HG02623 (cell line): ENCODE measurements around the gene HIGD1B.

Experiments
- ATAC-seq: cut with Tn5 transposase; IDR thresholded peaks from one replicate; pipeline ENCODE4 v1.9.1; 2021; ENCODE audit warnings: moderate library complexity; ENCODE audit not compliant: unreplicated experiment

Gene HIGD1B

DNA sequence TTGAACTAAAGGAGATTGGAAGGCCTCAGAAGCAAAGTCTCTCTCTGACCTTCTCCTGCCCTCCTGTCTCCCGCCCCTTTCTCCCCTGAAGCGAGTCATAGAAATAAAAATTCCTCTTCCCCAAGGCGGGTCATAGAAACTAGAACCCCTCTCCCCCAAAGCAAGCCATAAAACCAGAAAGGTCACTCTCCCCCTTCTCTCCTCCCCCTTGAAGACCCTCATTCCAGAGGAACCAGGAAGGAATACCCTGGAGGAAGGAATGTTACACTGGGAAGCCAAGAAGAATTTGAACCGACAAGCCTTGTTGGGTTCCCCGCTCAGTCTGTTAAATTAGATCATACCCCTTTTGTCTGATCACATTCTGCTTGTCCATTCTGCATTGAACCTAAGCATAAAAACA, 14.9 kb upstream of the HIGD1B start:
- no peak for ATAC-seq

DNA sequence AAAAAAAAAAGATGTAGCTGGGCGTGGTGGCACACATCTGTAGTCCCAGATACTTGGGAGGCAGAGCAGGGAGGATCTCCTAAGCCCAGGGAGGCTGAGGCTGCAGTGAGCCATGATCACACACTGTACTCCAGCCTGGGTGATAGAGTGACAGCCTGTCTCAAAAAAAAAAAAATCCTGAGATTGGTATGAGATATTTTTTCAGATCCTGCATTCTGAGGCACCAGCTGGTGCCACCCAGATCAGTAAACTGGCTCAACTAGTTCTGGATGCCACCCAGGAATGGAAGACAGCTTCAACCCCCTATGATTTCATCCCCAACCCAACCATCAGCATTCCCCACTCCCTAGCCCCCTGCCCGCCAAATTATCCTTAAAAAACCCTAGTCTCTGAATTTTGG, 10.5 kb upstream of the HIGD1B start:
- ATAC-seq = no peak

- no peak for ATAC-seq
Measured at GRCh38 chr17:44840274-44840673, 7.4 kb upstream of the HIGD1B start.

DNA sequence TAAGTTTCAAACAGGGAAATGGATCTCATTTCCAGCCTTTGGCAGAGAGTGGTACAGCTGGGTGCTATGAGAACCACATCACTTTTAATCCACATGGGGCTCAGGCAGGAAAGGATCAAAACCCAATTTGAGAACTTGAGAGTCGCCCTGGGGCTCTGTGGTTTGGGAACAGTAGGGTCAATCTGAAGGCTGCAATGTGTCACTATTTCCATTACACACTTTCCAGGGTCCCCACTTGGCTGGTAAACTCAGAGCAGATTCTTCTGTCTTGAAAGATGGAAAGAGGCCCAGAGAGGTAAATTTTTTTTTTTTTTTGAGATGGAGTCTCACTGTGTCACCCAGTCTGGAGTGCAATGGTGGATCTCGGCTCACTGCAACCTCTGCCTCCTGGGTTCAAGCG, 6.7 kb upstream of the HIGD1B start:
- ATAC-seq = no peak

- ATAC-seq = no peak
Measured at GRCh38 chr17:44842748-44843147, 4.9 kb upstream of the HIGD1B start.

DNA sequence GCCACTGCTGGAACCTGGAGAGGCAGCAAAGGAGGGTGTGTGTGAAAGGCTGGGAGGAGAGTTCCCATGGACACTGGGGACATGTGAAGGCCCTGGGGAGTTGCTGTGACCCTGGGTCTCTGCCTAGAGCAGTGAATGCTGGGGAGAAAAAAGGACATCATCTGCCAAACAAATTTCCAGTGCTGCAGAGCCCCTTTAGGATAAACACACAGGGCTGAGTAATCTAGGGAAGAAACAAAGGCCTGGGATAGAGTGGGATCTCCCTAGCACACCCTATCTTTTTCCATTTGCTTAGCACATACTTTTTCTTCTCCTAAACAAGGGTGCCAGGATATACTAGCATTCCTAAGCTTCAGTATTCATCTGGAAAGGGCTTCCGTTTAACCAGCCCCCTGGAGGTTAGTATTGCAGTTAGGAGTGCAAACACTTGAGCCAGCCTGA, 3.3 kb upstream of the HIGD1B start:
- no peak for ATAC-seq

DNA sequence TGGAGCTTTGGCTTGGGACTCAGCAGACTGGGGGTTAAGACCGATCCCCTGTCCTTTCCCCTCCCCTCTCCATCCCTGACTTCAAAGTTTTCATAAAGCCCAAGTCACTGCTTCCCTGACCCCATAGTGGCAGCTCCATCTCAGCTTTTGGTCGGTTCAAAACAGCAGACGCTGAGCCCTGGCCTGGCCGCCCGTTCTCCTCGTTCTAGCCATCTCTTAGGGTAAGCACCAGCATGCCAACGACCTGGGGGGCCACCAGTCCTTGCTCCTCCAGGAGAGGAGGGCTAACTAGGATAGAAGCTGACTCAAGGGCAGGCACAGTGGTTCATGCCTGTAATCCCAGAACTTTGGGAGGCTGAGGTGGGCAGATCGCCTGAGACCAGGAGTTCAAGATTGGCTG, 1.5 kb upstream of the HIGD1B start:
- ATAC-seq = no peak

DNA sequence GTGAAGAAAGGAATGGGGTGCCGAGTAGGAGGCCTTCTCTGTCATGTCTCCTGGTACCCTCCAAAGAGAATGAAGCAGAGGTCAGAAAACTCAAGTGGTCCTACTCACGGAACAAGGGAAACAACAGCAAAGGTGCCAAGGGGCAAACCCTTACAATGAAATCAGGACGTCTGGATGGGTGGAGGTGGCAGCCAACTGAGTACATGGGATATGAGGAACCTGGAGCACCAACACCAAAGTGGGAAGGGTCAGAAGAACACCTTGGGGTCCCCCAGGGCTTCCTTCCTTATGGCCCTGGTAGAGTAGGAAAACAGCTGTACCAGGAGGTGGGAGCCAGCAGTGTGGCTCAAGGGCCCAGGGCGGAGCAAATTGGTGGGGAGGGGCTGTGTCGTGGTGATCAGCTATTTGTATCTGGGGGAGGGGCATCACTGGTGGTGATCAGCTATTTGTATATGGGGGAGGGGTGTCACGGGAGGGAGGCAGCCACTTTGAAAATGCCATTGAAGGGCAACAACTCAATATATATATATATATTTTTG, 643 bp downstream of the HIGD1B start:
- no peak for ATAC-seq

GRCh38 chr17:44848961-44849489, 1.3 kb downstream of the HIGD1B start:
- ATAC-seq = no peak

DNA sequence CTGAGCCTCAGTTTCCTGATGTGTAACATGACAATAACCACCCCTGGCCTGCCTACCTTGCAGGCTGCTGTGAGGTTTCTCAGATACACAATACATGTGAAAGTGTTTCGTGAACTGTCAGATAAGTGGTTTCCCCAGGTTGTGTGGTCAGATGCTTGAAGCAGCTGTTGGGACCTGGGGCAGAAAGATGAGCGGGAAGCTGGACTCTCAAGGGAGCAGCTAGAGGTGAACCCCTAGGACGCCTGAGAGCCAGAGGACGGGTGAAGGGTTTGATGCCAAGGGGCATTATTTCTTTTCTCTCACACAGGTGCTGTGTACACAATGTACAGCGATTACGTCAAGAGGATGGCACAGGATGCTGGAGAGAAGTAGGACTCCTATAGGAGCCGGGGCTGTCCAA, 2.3 kb downstream of the HIGD1B start:
- ATAC-seq = no peak

DNA sequence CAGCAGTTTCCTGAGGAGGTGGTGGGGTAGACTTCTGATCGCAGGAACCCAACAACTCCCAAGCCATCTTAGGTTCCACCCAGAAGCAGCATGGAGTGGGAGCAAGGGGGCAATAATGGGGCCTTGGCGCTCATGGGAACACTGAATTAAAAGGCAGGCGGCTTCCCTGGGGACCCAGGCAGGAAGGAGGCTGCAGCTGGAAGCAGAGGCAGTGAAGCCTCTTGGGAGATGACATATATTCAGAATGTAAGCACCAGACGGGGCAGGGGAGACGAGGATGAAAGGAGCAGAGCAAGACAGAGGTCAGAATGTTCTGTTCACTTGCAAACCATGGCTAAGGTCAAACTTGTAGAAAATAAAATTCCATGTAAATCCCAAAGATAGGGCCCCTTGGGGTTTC, 2.9 kb downstream of the HIGD1B start:
- no peak for ATAC-seq

DNA sequence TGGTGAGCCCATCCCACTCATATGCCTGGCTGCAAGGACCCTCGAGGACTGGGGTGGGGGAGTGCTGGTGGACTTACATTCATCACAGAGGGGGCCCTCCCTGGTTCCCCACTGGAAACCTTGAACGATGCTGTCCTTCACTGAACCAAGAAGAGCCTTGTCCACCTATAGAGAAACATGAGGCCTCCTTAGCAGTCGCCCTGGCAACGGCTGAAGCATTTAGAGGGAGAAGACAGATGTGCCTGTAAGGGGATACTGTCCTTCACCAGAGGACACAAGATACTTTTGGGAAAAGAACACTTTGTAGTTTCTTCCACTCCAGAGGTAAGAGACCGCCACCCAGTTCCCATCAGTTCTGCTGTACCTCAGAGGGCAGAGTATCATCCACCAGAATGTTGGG, 6.5 kb downstream of the HIGD1B start:
- no peak for ATAC-seq

DNA sequence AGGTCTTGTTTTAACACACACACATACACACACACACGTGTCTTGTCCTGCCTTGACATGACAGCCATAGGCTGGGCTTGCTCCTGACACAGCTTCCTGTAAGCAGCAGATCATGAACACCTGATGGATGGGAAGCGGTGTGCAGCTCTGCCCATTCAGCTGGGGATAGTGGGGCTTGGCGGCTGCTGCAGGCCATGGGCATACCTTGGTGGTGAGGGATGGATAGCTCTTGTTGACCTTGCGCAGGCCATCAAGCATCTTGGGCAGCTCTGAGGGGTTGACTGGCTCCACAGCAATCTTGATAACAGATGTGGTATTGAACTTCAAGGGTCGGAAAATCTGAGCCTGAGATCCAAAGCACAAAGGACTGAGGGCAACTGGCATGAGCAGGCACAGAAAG, 12.0 kb downstream of the HIGD1B start:
- no peak for ATAC-seq

- no peak for ATAC-seq
Measured at GRCh38 chr17:44862278-44862914, 14.7 kb downstream of the HIGD1B start.

DNA sequence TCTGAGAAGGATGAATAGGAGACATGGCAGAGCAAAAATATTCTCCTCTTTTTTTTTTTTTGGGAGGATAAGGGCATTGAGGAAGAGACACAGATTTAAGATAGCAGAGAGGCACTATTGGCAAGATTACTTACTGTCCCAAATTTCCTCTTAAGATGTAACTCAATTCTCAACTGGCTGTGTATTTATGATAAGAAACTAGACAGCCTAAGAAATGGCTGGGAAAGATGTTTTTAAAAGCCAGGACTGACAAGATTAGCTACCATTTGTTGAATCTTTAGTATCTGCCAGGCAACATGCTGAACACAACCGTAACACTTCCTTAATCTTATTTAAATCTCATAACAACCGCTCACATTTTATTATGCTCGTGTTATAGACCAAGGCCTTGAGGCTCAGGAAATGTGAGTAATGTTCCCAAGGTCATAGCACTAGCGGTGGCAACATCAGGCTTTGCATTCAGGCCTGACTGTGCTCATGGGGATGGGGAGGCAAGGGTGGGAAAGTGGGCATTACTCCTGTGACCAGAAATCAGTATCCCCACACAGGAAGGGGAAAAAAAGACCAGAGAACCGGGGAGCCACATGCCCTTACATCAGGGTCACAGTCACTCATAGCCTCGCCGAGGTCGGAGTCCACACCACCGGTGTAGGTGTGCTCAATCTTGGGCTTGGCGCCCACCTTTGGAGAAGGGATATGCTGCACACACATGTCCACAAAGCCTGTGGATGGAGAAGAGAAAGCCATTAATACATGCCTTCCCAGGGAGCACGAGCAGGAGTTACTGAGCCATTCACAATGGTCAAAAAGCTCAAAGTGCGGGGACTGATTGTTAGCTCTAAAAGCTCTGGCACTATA, 15.6 kb downstream of the HIGD1B start:
- ATAC-seq = no peak

DNA sequence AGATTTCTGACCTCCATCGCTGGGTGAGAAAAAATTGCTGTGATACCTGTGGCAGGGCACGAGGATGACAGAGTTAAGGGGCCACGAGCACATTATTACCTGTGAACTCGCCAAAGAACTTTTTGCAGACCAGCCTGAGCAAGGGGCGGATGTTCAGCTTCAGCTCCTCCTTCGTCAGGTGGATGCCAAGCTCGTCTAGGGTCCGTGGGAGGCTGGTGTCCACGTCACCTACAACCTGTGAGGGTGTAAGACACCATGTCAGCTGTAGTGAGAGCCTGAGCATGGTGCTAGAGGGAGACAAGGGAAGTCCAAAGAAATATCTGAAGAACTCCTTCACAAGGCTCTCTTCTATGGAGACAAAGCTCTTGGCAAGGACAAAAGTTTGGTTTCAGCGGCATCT, 17.1 kb downstream of the HIGD1B start:
- ATAC-seq = no peak

DNA sequence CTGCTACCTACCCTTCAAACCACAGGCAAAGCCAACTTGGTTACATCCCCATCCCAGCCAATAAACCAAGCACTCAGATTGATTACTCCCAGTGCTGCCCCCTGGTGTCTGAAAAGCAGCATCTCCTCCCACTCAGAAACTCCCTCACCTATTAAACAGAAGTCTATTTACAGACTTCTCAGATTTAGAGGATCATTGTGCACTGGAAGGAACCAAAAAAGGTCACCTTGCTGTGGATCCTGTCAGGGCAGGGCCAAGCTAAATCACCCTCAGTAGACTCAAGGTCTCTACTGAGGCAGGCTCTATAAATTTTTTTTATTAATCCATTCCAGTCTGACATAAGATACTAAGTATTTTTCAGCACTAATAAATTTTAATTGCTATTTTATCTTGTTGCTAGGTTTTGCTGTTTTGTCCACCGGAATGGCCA, 17.6 kb downstream of the HIGD1B start:
- ATAC-seq = no peak

GRCh38 chr17:44865931-44866330, 18.2 kb downstream of the HIGD1B start:
- ATAC-seq = no peak

DNA sequence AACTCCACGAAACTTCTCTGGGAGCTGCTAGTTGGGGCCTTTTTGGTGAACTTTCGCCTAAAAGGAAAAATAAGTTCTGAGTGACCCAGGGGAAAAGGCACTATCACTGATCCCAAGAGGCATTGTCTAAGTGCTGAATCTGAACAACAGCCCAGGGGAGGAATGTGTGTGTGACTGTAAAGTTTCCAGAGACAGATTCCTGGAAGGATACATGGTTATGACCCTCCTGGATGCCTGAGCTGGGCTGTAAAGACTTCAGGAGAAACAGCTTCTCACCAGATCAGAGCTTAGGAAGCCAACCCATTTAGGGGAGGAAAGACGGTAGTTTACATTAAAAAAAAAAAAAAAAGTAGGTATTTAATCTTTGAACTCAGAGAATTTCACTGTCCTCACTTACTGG, 20.2 kb downstream of the HIGD1B start:
- no peak for ATAC-seq

DNA sequence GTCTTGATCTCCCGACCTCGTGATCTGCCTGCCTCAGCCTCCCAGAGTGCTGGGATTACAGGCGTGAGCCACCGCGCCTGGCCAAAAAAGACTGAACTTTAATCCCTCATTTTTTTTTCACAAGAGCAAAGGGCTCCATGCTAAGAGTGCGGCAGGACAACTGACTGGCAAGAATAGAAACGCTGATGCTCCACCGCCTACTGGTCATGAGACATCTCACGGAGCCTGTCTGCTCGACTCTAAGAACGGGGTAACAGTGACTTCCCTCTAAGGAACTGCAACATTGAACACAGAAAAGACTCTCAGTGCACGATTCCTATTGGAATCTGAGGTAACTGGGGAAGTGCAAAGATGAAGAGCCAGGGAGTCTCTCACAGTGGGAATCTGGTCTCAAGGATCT, 23.9 kb downstream of the HIGD1B start:
- ATAC-seq = no peak

DNA sequence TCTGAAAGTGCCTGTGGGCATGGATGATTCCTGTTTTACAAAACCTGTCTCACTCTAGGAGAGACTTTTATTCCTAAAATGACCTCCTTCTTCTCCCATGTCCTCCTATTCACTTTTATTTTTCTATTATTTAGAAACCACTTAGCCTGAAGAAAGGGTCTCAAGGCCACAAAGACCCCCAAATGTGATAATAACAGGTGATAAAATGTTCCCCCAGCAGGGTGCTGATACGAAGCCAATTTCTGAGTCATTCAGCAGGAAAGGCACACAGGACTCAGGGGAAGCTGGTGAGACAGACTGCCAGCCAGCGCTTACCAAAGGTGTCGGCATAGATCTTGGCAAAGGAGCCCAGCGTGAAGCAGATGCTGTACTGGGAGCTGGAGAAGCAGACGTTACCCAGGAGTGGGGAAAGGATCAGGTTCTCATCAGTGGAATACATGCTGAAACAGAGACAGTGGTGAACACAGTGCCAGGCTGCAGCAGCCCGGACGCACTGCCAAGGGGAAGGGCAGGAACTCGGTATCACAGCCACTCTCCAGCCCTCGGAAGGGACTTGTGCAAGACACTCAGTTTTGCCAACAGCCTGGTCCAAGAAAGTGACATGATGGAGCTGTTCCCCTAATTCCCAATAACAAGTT, 24.6 kb downstream of the HIGD1B start:
- no peak for ATAC-seq

DNA sequence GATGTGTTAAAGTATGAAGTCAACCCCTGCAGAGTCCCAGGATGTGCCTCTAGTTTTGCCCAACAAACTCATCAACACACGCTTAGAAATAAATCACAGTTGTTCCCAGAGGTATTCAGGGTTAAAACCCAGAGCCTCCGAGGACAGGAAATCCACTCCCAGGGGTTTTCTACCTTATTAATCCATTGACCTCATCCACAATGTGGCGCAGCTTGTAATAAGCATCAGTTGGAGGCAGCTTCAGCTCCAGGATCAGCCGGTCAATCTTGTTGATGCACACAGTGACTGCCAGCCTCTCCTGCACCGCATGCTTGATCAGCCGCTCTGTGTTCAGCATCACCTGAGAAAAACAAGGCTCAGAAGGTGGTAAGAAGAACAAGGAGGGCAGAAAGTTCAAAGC, 28.1 kb downstream of the HIGD1B start:
- ATAC-seq = no peak
